ENCODE data around the gene COL6A3.

COL6A3 gene

GRCh38 chr2:237345891-237346640, 67.9 kb downstream of the COL6A3 start:
- DNase-seq (ENCODE audit: low read depth), result no peak

GRCh38 chr2:237345411-237345810, 68.6 kb downstream of the COL6A3 start:
- DNase-seq (ENCODE audit: low read depth), result no peak

- DNase-seq (ENCODE audit: low read depth), result no peak
Measured at GRCh38 chr2:237344942-237345341, 69.0 kb downstream of the COL6A3 start.

GRCh38 chr2:237343993-237344392, 70.0 kb downstream of the COL6A3 start:
- no peak for DNase-seq (ENCODE audit: low read depth)

- no peak for DNase-seq (ENCODE audit: low read depth)
Measured at GRCh38 chr2:237341872-237342271, 72.1 kb downstream of the COL6A3 start.

GRCh38 chr2:237337586-237337985, 76.4 kb downstream of the COL6A3 start:
- no peak for DNase-seq (ENCODE audit: low read depth)

- DNase-seq (ENCODE audit: low read depth), result no peak
Measured at GRCh38 chr2:237336131-237336530, 77.8 kb downstream of the COL6A3 start.

- no peak for DNase-seq (ENCODE audit: low read depth)
Measured at GRCh38 chr2:237333748-237334147, 80.2 kb downstream of the COL6A3 start.

GRCh38 chr2:237330541-237330940, 83.4 kb downstream of the COL6A3 start:
- DNase-seq (ENCODE audit: low read depth), result no peak

GRCh38 chr2:237327175-237327950, 86.6 kb downstream of the COL6A3 start:
- DNase-seq (ENCODE audit: low read depth), result no peak

- DNase-seq (ENCODE audit: low read depth), result no peak
Measured at GRCh38 chr2:237326266-237327171, 87.4 kb downstream of the COL6A3 start.

- DNase-seq (ENCODE audit: low read depth), result no peak
Measured at GRCh38 chr2:237324837-237325236, 89.1 kb downstream of the COL6A3 start.

- no peak for DNase-seq (ENCODE audit: low read depth)
Measured at GRCh38 chr2:237324405-237324831, 89.5 kb downstream of the COL6A3 start.

GRCh38 chr2:237323656-237324055, 90.3 kb downstream of the COL6A3 start:
- no peak for DNase-seq (ENCODE audit: low read depth)

GRCh38 chr2:237322564-237322963, 91.4 kb downstream of the COL6A3 start:
- no peak for DNase-seq (ENCODE audit: low read depth)

- DNase-seq (ENCODE audit: low read depth), result no peak
Measured at GRCh38 chr2:237321746-237322145, 92.2 kb downstream of the COL6A3 start.

GRCh38 chr2:237320801-237321560, 93.0 kb downstream of the COL6A3 start:
- no peak for DNase-seq (ENCODE audit: low read depth)

GRCh38 chr2:237319887-237320286, 94.1 kb downstream of the COL6A3 start:
- DNase-seq (ENCODE audit: low read depth), result no peak

GRCh38 chr2:237319086-237319820, 94.7 kb downstream of the COL6A3 start:
- no peak for DNase-seq (ENCODE audit: low read depth)

- DNase-seq (ENCODE audit: low read depth), result no peak
Measured at GRCh38 chr2:237316339-237316738, 97.6 kb downstream of the COL6A3 start.

GRCh38 chr2:237315829-237316225, 98.1 kb downstream of the COL6A3 start:
- DNase-seq (ENCODE audit: low read depth), result no peak
